Lung (tissue), 12 donors: ENCODE data around the gene LRCH1. TPM values are rescaled to one million over a fixed set of nuclear protein-coding genes. Genes with fewer than 3 reads are reported as not detected.

ENCODE experiments used
- ATAC-seq: fragments of 200-7000 bp; cut with Tn5 transposase; one replicate; pipeline ENCODE4 v1.9.1; 2020; ENCODE audit warnings: moderate number of reproducible peaks; ENCODE audit not compliant: insufficient read depth, low FRiP score
- DNase-seq, 3 donors: peaks; one replicate each; pipeline ENCODE4 v3.0.0-alpha.2; 2013 to 2017
- H3K27ac ChIP-seq, 2 donors: one replicate each; pipeline ENCODE4 v1.5.1; 2013; ENCODE audit warnings: mild to moderate bottlenecking in 2 of 2, moderate library complexity in 2 of 2, control low read depth in 1 of 2, inconsistent platforms in 1 of 2, low read depth in 1 of 2, low read length in 1 of 2
- H3K27me3 ChIP-seq, 3 donors: one replicate each; pipeline ENCODE4 v1.5.1; 2013; ENCODE audit warnings: low read length in 2 of 3; ENCODE audit not compliant: control insufficient read depth in 3 of 3, insufficient read depth in 3 of 3
- H3K36me3 ChIP-seq, 4 donors: one replicate each; pipeline ENCODE4 v1.5.1; 2013; ENCODE audit warnings: low read length in 4 of 4, mild to moderate bottlenecking in 1 of 4, moderate library complexity in 1 of 4; ENCODE audit not compliant: control insufficient read depth in 4 of 4, insufficient read depth in 4 of 4
- H3K4me1 ChIP-seq, 5 donors: one replicate each; pipeline ENCODE4 v1.5.1; 2013; ENCODE audit warnings: low read length in 5 of 5, mild to moderate bottlenecking in 2 of 5, moderate library complexity in 1 of 5; ENCODE audit not compliant: control insufficient read depth in 5 of 5, insufficient read depth in 5 of 5
- H3K4me3 ChIP-seq: one replicate; pipeline ENCODE4 v1.5.1; 2013; ENCODE audit warnings: mild to moderate bottlenecking, control low read depth, moderate library complexity
- H3K9ac ChIP-seq, 2 donors: one replicate each; pipeline ENCODE4 v1.5.1; 2013; ENCODE audit warnings: low read length in 2 of 2, control low read depth in 1 of 2; ENCODE audit not compliant: insufficient read depth in 1 of 2
- H3K9me3 ChIP-seq, 4 donors: one replicate each; pipeline ENCODE4 v1.5.1; 2013; ENCODE audit warnings: low read length in 3 of 4, mild to moderate bottlenecking in 1 of 4, moderate library complexity in 1 of 4; ENCODE audit not compliant: control insufficient read depth in 4 of 4, insufficient read depth in 3 of 4
- CTCF ChIP-seq: IDR thresholded peaks from 2 replicates; pipeline ENCODE4 v1.5.1; 2012; ENCODE audit warnings: mild to moderate bottlenecking; ENCODE audit errors: control extremely low read depth, extremely low read depth
- WGBS, 2 donors: extraction: QIAGEN DNeasy Blood & Tissue Kit; methylation state at CpG; one replicate each; pipeline ENCODE4 v1.1.7; 2013; 5-methylcytosine and 5-hydroxymethylcytosine counted together
- polyA plus RNA-seq, 2 donors: library from polyadenylated mRNA; stranded (reverse); fragments of 200-250 nt; gene quantifications; one replicate each; pipeline ENCODE4 v1.2.1, GENCODE V29; 2013
- total RNA-seq, 2 donors: library from RNA; depleted of rRNA in 1 of 2; stranded (reverse); fragments of >200 nt in 1 of 2; gene quantifications; one replicate each; pipeline ENCODE4 v1.2.1, GENCODE V29; 2014 to 2021
- donor health status: control.
- donor health status: control.
- donor health status: Bipolar disorder and iron deficiency.
- donor health status: healthy.
- donor health status: DM: yes; HTN: yes; CAD: no.

The LRCH1 gene
- total and polyA plus RNA-seq, 4 donors: 3.6 to 35.4 (median 13.2) TPM

- TF ChIP-seq CTCF: no peak
- DNase-seq: no peak
- Histone ChIP-seq H3K4me1 (peaks cover 6 to 31% (median 18%) of the 10 kb centered on the region in 5 donors), H3K9me3 (no peaks in the 10 kb centered on the region), H3K9ac (no peak overlapping the region), H3K4me3 (no peak overlapping the region), H3K27ac (peak overlapping the region in 1 of 2 donors; percentile 22), H3K27me3 (no peaks in the 10 kb centered on the region), H3K36me3 (peaks cover 0 to 2% (median 0%) of the 10 kb centered on the region in 4 donors)
- WGBS, 2 donors: 58 to 68% methylated on average over 3 of the region's 3 CpGs
- no peak for ATAC-seq
Measured at GRCh38 chr13:46663206-46664037, 110.5 kb downstream of the LRCH1 start.

- DNase-seq: no peak
- Histone ChIP-seq H3K27ac (no peak overlapping the region), H3K36me3 (peaks cover 0 to 2% (median 0%) of the 10 kb centered on the region in 4 donors), H3K27me3 (no peaks in the 10 kb centered on the region), H3K9me3 (no peaks in the 10 kb centered on the region), H3K4me3 (no peak overlapping the region), H3K4me1 (peaks cover 7 to 31% (median 24%) of the 10 kb centered on the region in 5 donors), H3K9ac (no peak overlapping the region)
- ATAC-seq: no peak
- WGBS, 2 donors: 89 to 91% methylated on average over 3 of the region's 3 CpGs
- no peak for TF ChIP-seq CTCF
Measured at GRCh38 chr13:46664195-46664594, 111.2 kb downstream of the LRCH1 start.

DNA sequence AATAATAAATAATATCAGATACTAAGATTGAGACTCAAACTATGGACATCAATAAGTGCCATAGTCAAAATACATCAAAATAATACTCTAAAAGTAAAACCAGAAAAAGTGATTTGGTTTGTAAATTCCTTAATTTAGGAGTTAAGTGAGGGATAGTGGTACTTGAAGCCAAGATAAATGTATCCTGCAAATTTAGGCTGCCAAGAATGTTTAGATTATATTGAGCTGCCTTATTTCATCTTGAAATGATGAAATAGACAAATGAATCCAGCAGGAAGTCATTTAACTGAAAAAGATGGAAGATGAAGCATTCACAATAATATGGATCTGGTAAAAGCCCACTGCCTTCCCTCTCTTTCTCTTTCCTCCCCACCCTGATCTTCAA, 112.3 kb downstream of the LRCH1 start:
- Histone ChIP-seq H3K9ac (peak overlapping the region in 1 of 2 donors; percentile 26), H3K36me3 (peaks cover 0 to 5% (median 0%) of the 10 kb centered on the region in 4 donors), H3K4me3 (no peak overlapping the region), H3K4me1 (peaks cover 7 to 31% (median 24%) of the 10 kb centered on the region in 5 donors), H3K27ac (peak overlapping the region in 1 of 2 donors; percentile 67), H3K27me3 (no peaks in the 10 kb centered on the region), H3K9me3 (no peaks in the 10 kb centered on the region)
- TF ChIP-seq CTCF: no peak
- no peak for DNase-seq
- no peak for ATAC-seq
